IPS-NIHi7 (cell line): ENCODE data around the gene DDX42.

Experiments used
- DNase-seq: peaks from one replicate; pipeline ENCODE4 v3.0.0; 2012; ENCODE audit warnings: mixed read lengths; ENCODE audit errors: extremely low spot score

Gene DDX42

GRCh38 chr17:63774141-63774968, at the start of gene DDX42:
Gene DDX42, plus strand, starts transcription at chr17:63774170. Its CDS starts 12,880 bp downstream, at chr17:63787050.
- peak; percentile 41 for DNase-seq

- no peak for DNase-seq
These were observed 38.3 kb upstream of the DDX42 start for GRCh38 chr17:63735691-63736090.

GRCh38 chr17:63740464-63741142, 33.4 kb upstream of the DDX42 start:
- DNase-seq = no peak

GRCh38 chr17:63741143-63741407, 32.9 kb upstream of the DDX42 start:
- no peak for DNase-seq

GRCh38 chr17:63741408-63742173, 32.4 kb upstream of the DDX42 start, which contains the start of gene STRADA:
Gene STRADA, minus strand, starts transcription at chr17:63741799. Its CDS starts 13,430 bp downstream, at chr17:63728369.
- DNase-seq = peak; percentile 98

- DNase-seq = no peak
These were observed 22.2 kb upstream of the DDX42 start for GRCh38 chr17:63751806-63752205.

- DNase-seq = no peak
These were observed 21.3 kb upstream of the DDX42 start for GRCh38 chr17:63752707-63753106.

- DNase-seq = no peak
These were observed 20.8 kb upstream of the DDX42 start for GRCh38 chr17:63753215-63753614.

GRCh38 chr17:63754046-63754445, 19.9 kb upstream of the DDX42 start:
- no peak for DNase-seq

GRCh38 chr17:63758428-63758827, 15.5 kb upstream of the DDX42 start:
- no peak for DNase-seq

GRCh38 chr17:63760771-63761539, 13.0 kb upstream of the DDX42 start:
- DNase-seq = no peak

GRCh38 chr17:63762161-63763078, 11.6 kb upstream of the DDX42 start:
- no peak for DNase-seq

GRCh38 chr17:63764716-63765115, 9.3 kb upstream of the DDX42 start:
- DNase-seq = no peak

- DNase-seq = no peak
These were observed 7.2 kb upstream of the DDX42 start for GRCh38 chr17:63766754-63767153.

GRCh38 chr17:63768433-63768832, 5.5 kb upstream of the DDX42 start:
- DNase-seq = no peak

- DNase-seq = no peak
These were observed 1.1 kb upstream of the DDX42 start for GRCh38 chr17:63772801-63773271.

- DNase-seq = peak; percentile 100
These were observed 464 bp upstream of the DDX42 start, which contains the start of gene CCDC47 for GRCh38 chr17:63773272-63774140. Gene CCDC47, minus strand, starts transcription at chr17:63773597. Its CDS starts 7,422 bp downstream, at chr17:63766175.

GRCh38 chr17:63774969-63775265, 947 bp downstream of the DDX42 start:
- DNase-seq = no peak

GRCh38 chr17:63775420-63775819, 1.4 kb downstream of the DDX42 start:
- no peak for DNase-seq

GRCh38 chr17:63780507-63780906, 6.5 kb downstream of the DDX42 start:
- no peak for DNase-seq
